ENCODE measurements around the gene ISG20. TPM values are rescaled to one million over a fixed set of nuclear protein-coding genes. Genes with fewer than 3 reads are reported as not detected.

The ISG20 gene
- total RNA-seq, 2 experiments from 2014 or later: 310 to 345 TPM

DNA sequence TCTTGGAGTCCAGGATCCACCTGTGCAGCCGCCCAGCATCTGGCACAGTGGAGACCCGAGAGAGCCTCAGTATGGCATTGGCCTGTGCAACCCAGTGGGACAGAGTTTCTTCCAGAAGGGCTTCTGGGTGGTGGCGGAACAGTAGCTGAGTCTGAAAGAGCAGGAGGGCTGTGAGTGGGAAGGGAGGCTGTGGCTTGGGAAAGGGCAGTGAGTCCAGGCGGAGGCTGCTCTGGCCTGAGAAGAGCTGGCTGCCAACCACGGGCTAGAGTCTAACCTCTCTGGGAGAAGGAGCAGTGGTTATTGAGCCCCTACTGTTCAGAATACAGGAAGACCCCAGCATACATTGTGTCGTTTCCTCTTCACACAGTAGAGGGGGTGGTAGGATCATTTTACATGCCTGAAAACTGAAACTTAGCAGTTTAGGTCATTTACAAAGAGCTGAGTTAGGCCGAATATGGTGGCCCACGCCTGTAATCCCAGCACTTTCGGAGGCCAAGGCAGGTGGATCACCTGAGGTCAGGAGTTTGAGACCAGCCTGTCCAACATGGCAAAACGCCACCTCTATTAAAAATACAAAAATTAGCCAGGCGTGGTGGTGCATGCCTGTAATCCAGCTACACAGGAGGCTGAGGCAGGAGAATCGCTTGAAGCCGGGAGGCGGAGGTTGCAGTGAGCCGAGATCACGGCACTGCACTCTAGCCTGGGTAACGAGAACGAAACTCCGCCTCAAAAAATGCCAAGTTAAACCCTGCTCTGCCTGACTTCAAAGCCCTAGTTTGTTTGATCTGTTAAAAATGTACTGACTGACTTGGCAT is 14.5 kb upstream of the ISG20 start:
- CTCF ChIA-PET (ENCODE audit: unreplicated experiment): interaction anchor here (0.6 to 1.6 kb wide), 4 partner anchors 23 to 40 kb away, joined by 3 to 12 read pairs (median 6); no protein-coding TSS in a partner anchor
- Histone ChIP-seq H2AFZ (ENCODE audit: low read length) (no peak overlapping the region), H4K20me1 (ENCODE audit: insufficient read depth, low read length) (peaks cover 57% of the 10 kb centered on the region), H3K4me3 (ENCODE audit: low read depth, low read length, poor library complexity, severe bottlenecking) (peak overlapping the region; percentile 99), H3K9me2 (ENCODE audit: insufficient read depth, low read length) (no peaks in the 10 kb centered on the region), H3K79me2 (ENCODE audit: insufficient read depth, low read depth, low read length) (peaks cover 82% of the 10 kb centered on the region), H3K4me1 (ENCODE audit: insufficient read depth, low read length, poor library complexity, severe bottlenecking) (peaks cover 61% of the 10 kb centered on the region), H3K36me3 (ENCODE audit: insufficient read depth, low read length) (peaks cover 66% of the 10 kb centered on the region), H3K9me3 (ENCODE audit: low read length) (no peaks in the 10 kb centered on the region), H3K27ac (ENCODE audit: low read depth, low read length, poor library complexity, severe bottlenecking) (peak overlapping the region; percentile 73), H3K4me2 (ENCODE audit: low read length) (peak overlapping the region; percentile 94)
- POLR2A ChIA-PET: interaction anchor here (0.7 to 1.4 kb wide), 4 partner anchors 11 to 41 kb away, joined by 3 to 12 read pairs (median 6); partner anchors contain the start of gene ISG20
- TF ChIP-seq EZH2phosphoT487 (IDR thresholded peaks at IDR 0.05; ENCODE audit: borderline replicate concordance, low read depth, low read length): no peak
- TF ChIP-seq, protein P1, sequence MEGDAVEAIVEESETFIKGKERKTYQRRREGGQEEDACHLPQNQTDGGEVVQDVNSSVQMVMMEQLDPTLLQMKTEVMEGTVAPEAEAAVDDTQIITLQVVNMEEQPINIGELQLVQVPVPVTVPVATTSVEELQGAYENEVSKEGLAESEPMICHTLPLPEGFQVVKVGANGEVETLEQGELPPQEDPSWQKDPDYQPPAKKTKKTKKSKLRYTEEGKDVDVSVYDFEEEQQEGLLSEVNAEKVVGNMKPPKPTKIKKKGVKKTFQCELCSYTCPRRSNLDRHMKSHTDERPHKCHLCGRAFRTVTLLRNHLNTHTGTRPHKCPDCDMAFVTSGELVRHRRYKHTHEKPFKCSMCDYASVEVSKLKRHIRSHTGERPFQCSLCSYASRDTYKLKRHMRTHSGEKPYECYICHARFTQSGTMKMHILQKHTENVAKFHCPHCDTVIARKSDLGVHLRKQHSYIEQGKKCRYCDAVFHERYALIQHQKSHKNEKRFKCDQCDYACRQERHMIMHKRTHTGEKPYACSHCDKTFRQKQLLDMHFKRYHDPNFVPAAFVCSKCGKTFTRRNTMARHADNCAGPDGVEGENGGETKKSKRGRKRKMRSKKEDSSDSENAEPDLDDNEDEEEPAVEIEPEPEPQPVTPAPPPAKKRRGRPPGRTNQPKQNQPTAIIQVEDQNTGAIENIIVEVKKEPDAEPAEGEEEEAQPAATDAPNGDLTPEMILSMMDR (conservative IDR thresholded peaks at IDR 0.05; ENCODE audit: low read length): peak; percentile 77
- peak; percentile 85 for DNase-seq (ENCODE audit: low spot score)
- intact Hi-C loops (cut with micrococcal nuclease; ENCODE audit: unreplicated experiment): loop anchor here (1.0 to 10.0 kb wide), 8 partner anchors 14 to 460 kb away; partner anchors contain the start of genes ABHD2 and DET1
- BruUV-seq (replicated peaks): no TSS peak

DNA sequence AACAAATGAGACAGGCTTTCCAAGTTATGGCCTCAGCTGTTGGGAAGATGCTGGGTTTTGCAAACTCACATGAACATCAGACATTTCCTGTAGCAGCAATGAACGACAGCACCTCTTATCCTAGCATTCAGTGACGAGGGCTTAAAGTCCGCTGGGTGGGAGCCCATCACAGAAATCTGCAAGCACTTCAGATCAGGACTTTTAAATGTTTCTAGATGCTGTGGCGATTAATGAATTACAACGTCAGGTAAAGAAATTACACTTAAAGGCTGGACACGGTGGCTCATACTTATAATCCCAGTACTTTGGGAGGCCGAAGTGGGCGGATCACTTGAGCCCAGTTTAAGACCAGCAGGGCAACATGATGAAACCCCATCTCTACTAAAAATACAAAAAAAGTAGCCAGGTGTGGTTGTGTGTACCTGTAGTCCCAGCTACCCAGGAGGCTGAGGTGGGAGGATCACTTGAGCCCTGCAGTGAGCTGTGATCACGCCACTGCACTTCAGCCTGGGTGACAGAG is 13.8 kb upstream of the ISG20 start:
- Histone ChIP-seq H3K27ac (ENCODE audit: low read depth, low read length, poor library complexity, severe bottlenecking) (peak overlapping the region; percentile 73), H3K4me1 (ENCODE audit: insufficient read depth, low read length, poor library complexity, severe bottlenecking) (peaks cover 68% of the 10 kb centered on the region), H3K4me2 (ENCODE audit: low read length) (peak overlapping the region; percentile 94), H3K36me3 (ENCODE audit: insufficient read depth, low read length) (peaks cover 73% of the 10 kb centered on the region), H3K4me3 (ENCODE audit: low read depth, low read length, poor library complexity, severe bottlenecking) (peak overlapping the region; percentile 99), H2AFZ (ENCODE audit: low read length) (no peak overlapping the region), H3K79me2 (ENCODE audit: insufficient read depth, low read depth, low read length) (peaks cover 88% of the 10 kb centered on the region), H4K20me1 (ENCODE audit: insufficient read depth, low read length) (peaks cover 63% of the 10 kb centered on the region), H3K9me2 (ENCODE audit: insufficient read depth, low read length) (no peaks in the 10 kb centered on the region), H3K9me3 (ENCODE audit: low read length) (no peaks in the 10 kb centered on the region)
- TF ChIP-seq EZH2phosphoT487 (IDR thresholded peaks at IDR 0.05; ENCODE audit: borderline replicate concordance, low read depth, low read length): no peak
- TF ChIP-seq, protein P1 (conservative IDR thresholded peaks at IDR 0.05; ENCODE audit: low read length): no peak
- ChIA-PET POLR2A (interaction anchor here (1.3 to 1.4 kb wide), 2 partner anchors 10 to 13 kb away, joined by 6 to 12 read pairs; partner anchors contain the start of gene ISG20), CTCF (ENCODE audit: unreplicated experiment) (interaction anchor here (0.6 to 1.6 kb wide), 4 partner anchors 22 to 39 kb away, joined by 3 to 12 read pairs (median 6); no protein-coding TSS in a partner anchor)
- no TSS peak for BruUV-seq (replicated peaks)
- intact Hi-C loops (cut with micrococcal nuclease; ENCODE audit: unreplicated experiment): loop anchor here (1.0 to 10.0 kb wide), 8 partner anchors 13 to 460 kb away; partner anchors contain the start of genes ABHD2 and DET1
- no peak for DNase-seq (ENCODE audit: low spot score)
